HG02970 (cell line): Measurements from ENCODE around the gene CLCN2.
A peak's percentile ranks its signal among the peaks of the same experiment; 100 is the strongest.

Source experiments
- ATAC-seq: cut with Tn5 transposase; IDR thresholded peaks from one replicate; pipeline ENCODE4 v1.9.1; 2021; ENCODE audit warnings: mild to moderate bottlenecking, moderate library complexity, moderate number of reproducible peaks; ENCODE audit not compliant: unreplicated experiment, low FRiP score

CLCN2 gene

DNA sequence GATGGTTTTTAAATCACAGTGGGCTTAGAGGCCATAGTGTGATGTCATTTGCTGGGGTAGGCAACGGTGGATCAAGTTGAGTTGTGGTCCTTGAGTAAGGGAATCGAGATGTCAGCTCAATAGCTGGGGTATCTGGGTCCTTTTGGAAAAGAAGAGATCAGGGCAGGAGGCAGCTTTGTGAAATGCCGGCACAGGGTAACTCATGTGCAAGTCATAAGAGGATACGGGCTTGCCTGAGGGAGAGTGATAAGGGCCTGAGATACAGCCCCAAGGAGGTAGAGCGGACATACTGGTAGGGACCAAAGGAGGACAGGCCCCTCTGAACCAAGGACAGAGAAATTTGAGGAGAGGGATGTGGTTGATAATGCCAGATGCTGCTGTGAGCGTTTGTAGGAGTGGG lies 28.2 kb downstream of the CLCN2 start:
- ATAC-seq: no peak

DNA sequence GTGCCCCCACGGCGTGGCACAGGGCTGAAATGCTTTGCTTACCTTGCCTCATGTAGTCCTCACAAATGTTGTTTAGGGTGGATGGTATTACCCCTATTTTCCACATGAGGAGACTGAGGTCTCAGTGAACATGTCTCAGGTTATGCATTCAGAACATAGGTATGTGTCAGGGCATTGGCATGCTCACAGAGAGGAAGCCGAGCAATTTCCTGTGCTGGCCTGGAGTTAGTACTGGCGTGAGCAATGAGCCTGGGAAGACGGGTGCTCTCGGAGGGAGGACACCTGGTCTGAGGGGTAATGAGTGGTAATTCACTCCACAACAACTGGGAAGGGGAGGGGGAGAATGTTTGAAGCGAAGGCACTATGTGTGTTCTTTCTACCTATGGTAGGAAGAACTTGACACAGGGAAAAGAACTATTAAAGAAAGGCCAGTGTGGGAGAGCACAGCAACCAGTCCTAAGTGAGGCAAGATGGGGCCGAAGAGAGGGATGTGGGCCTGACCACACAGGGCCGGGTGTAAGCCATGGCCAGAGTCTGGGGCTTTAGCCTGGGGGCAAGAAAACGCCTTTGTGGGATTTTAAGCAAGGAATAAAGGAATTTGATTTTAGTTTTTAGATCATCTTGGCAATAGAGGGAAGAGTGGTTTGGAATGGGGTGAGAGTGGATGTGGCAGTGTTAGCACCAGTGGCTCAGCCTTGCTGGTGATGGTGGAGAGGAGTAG lies 28.9 kb downstream of the CLCN2 start:
- no peak for ATAC-seq

DNA sequence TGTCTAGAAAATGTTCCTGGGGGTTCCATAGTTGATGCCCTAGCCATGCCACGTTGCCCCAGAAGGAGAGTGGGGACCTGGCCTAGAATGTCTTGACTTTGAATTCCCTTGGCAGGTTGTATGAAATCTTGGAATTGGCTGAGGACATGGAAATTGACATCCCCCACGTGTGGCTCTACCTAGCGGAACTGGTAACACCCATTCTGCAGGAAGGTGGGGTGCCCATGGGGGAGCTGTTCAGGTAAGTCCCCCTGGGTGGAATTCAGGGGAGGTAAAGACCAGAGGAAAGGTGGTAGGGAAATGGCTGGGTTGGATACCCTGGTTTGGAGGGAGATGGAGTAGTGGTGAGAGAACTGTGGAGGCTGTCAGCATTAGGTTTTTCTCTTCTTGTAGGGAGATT lies 32.9 kb downstream of the CLCN2 start:
- no peak for ATAC-seq

DNA sequence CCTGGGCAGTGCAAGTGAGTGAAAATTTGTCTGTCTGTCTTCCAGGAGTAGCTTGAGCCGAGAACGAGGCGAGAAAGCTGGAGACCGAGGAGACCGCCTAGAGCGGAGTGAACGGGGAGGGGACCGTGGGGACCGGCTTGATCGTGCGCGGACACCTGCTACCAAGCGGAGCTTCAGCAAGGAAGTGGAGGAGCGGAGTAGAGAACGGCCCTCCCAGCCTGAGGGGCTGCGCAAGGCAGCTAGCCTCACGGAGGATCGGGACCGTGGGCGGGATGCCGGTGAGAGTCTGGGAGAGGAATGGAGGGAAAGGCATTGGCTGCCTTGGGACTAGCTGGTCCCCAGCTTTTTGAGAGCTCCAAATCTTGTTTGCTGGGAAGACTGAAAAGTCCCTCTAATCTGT lies 34.2 kb downstream of the CLCN2 start:
- no peak for ATAC-seq

DNA sequence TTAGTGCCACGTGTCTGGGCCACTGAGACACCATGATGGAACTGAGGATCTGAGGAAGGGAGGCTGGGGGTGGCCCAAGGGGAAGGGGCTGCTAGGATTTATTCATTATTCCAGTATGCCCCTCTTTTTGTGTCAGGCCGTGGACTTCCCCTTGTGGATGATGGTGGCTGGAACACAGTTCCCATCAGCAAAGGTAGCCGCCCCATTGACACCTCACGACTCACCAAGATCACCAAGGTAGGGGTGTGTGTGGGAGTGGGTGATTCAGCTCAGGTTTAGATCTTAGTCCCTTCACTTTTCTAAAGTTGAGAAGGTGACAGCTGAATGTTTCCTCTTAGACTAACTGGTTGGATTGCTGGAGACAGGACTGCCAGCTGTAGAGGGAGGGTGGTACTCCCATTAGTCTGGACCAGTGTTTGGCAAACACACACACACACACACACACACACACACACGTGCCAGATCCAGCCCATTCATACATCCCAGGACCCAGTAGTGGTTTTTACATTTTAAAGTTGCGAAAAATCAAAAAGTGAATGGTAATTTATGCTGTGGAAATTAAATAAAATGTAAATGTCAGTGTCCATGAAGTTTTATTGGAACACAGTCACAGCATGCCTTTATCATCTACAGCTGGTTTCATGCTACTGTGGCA lies 35.6 kb downstream of the CLCN2 start:
- no peak for ATAC-seq

DNA sequence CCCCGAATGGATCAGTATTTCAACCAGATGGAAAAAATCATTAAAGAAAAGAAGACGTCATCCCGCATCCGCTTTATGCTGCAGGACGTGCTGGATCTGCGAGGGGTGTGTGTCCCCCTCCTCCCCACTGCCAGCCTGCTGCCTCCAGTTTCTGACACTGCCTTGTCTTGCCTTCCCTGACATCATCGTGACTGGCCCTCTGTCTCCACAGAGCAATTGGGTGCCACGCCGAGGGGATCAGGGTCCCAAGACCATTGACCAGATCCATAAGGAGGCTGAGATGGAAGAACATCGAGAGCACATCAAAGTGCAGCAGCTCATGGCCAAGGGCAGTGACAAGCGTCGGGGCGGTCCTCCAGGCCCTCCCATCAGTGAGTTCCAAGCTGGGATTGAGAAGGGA lies 36.1 kb downstream of the CLCN2 start:
- no peak for ATAC-seq

GRCh38 chr3:184323696-184324095 lies 37.7 kb downstream of the CLCN2 start:
- ATAC-seq: no peak

DNA sequence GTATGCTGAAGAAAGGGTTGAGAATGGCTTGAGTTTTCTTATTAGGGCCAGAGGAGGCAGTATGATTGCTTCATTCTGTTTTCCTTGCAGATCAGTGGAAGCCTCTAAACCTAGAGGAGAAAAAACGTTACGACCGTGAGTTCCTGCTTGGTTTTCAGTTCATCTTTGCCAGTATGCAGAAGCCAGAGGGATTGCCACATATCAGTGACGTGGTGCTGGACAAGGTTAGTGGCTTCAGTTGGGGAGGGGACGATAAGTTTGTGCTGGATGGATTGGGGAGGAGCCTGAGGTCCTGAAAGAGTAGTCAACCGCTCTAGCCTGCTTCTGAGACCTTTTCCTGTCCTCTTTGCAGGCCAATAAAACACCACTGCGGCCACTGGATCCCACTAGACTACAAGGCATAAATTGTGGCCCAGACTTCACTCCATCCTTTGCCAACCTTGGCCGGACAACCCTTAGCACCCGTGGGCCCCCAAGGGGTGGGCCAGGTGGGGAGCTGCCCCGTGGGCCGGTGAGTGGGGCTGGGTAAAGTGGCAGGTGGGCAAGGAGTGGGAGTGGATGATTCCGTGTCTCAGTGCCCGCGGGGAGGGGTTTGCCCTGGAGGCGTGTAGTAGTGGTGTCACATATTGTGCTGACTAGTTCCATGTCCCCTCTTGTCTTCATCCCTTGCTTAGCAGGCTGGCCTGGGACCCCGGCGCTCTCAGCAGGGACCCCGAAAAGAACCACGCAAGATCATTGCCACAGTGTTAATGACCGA lies 38.5 kb downstream of the CLCN2 start:
- ATAC-seq: no peak

DNA sequence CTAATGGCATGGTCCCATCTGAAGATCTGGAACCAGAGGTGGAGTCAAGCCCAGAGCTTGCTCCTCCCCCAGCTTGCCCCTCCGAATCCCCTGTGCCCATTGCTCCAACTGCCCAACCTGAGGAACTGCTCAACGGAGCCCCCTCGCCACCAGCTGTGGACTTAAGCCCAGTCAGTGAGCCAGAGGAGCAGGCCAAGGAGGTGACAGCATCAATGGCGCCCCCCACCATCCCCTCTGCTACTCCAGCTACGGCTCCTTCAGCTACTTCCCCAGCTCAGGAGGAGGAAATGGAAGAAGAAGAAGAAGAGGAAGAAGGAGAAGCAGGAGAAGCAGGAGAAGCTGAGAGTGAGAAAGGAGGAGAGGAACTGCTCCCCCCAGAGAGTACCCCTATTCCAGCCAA lies 39.7 kb downstream of the CLCN2 start:
- ATAC-seq: no peak

DNA sequence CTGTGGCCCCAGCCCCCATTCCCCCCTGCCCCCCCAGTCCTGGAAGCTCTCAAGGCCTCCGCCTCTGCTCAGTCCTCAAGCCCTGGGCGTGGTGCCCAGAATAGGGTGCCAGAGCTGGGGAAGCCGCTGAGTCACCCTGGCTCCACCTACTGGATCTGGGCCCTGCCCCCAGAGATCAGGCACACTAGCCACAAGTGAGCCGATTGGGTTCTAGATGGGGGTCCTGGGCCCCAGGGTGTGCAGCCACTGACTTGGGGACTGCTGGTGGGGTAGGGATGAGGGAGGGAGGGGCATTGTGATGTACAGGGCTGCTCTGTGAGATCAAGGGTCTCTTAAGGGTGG lies 41.3 kb downstream of the CLCN2 start:
- ATAC-seq: no peak

DNA sequence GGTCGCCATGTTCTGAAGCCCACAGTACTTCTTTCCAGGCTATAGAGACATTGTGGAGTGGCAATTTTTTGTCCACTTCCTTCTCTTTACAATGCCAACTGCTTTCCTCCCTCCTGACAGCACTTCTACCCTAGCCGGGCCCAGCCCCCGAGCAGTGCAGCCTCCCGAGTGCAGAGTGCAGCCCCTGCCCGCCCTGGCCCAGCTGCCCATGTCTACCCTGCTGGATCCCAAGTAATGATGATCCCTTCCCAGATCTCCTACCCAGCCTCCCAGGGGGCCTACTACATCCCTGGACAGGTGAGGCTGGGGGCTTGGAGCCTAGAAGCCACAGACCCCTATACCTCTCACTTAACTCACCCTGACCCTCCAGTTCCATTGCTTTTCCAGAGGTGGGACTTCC lies 44.2 kb downstream of the CLCN2 start:
- no peak for ATAC-seq

DNA sequence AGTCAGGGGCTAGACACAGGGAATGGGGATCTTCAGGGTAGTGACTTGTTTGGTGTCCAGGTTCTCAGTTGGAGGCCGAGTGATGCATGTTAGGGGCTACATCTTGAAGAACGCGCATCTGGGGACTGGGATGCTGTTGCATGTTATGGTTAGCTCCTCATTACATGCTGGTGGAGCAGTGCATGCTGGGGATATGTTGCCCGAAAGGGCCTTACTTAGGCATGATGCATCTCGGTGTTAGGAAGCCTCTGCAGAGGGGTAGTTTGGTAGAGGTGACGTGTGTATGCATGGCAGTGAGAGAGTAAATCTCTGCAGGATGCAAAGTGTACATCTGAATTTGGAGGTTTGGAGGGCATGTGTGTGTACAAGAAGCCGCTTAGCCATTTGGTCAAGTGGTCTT lies 44.6 kb downstream of the CLCN2 start:
- ATAC-seq: no peak

- ATAC-seq: no peak
Observed at GRCh38 chr3:184315871-184316661, 45.3 kb downstream of the CLCN2 start.

GRCh38 chr3:184315543-184315867 lies 45.9 kb downstream of the CLCN2 start:
- ATAC-seq: no peak

GRCh38 chr3:184314700-184315542 lies 46.5 kb downstream of the CLCN2 start:
- peak; percentile 37 for ATAC-seq

DNA sequence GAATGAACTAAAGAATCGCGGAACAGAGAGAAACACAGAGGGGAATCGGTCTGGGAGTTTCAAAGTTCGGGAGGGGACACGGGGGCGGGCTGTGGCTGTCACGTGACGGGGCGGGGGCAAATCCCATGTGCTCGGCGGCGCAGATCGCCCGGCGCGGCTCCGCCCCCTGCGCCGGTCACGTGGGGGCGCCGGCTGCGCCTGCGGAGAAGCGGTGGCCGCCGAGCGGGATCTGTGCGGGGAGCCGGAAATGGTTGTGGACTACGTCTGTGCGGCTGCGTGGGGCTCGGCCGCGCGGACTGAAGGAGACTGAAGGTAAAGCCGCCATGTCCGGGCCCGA lies 47.1 kb downstream of the CLCN2 start, which contains the start of gene EIF4G1:
Gene EIF4G1 (plus strand): TSS at position 244 of the 337 bp plus-strand sequence. CDS start 1,191 bp downstream, outside the sequence.
- ATAC-seq: peak; percentile 82

DNA sequence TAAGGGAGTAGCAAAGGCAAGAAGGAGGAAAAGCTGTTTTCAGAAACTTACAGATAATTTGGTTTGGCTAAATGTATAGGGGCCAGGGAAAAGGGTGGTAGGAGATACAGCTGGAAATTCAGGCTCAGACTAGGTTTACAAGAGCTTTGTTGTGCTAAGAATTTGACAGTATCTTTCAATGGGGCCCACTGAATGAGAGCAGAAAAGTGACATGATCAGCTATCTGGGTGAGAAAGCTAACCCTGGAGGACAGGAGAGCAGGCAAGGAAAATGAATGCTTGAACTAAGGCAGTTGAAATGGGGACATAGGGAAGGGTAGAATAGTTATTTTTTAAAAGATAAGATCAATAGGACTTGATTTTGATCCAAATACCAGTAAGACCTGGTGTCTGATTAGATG lies 49.8 kb downstream of the CLCN2 start:
- no peak for ATAC-seq

DNA sequence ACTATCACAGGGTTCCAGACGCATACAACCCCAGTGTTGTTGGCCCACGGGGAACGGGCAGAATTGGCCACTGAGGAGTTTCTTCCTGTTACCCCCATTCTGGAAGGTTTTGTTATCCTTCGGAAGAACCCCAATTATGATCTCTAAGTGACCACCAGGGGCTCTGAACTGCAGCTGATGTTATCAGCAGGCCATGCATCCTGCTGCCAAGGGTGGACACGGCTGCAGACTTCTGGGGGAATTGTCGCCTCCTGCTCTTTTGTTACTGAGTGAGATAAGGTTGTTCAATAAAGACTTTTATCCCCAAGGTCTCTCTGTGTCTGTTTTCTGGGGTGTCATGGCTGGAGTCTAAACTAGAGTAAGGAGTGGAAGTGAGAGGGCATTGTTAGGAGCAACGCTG lies 52.7 kb downstream of the CLCN2 start:
- ATAC-seq: no peak

DNA sequence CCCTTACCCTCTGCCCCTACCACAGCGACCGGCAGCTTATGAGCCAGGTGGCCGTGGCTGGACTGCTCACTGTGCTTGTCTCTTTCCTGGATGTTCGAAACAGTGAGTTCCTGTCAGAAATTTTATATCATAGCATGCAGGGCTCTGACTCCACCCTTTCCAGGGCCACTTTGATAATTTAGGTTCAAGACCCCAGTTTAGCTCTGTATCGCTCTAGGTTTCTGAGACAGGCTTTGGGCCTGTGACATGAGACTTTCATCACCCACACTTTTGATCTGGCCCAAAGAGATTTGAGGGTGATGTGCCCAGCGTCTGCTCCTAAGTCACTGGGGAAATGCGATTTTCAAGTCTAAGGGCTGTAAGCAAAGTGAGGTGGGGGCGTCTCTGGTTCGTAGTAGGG lies 53.5 kb downstream of the CLCN2 start:
- ATAC-seq: no peak

GRCh38 chr3:184306341-184306972 lies 54.9 kb downstream of the CLCN2 start:
- no peak for ATAC-seq
